PC-3 (cell line): ENCODE data around the gene TBCCD1.

Experiments
- CTCF ChIP-seq: fragments of 300-600 bp; sonication (generic); conservative IDR thresholded peaks from 2 replicates; pipeline ENCODE4 v1.5.1; 2017; ENCODE audit warnings: antibody characterized with exemption, low read depth, mild to moderate bottlenecking, low read length
- EZH2 ChIP-seq: fragments of 300-600 bp; sonication (generic); IDR thresholded peaks from one replicate; pipeline ENCODE4 v1.6.1; 2017; ENCODE audit warnings: antibody characterized with exemption, mild to moderate bottlenecking, low read length; ENCODE audit not compliant: unreplicated experiment
- EZH2phosphoT487 ChIP-seq: fragments of 300-600 bp; sonication (generic); IDR thresholded peaks from 2 replicates; pipeline ENCODE4 v1.6.1; 2018; ENCODE audit warnings: mild to moderate bottlenecking, antibody characterized with exemption, low read length, borderline replicate concordance

- TF ChIP-seq CTCF (no peak), EZH2phosphoT487 (no peak), EZH2 (no peak)
Measured at GRCh38 chr3:186564586-186564985, 2.6 kb downstream of the TBCCD1 start.
